Fibroblast of mammary gland (primary cell): ENCODE measurements around the gene RNF152.

Source experiments
- DNase-seq: peaks from one replicate; pipeline ENCODE4 v3.0.0-alpha.2; 2010; ENCODE audit warnings: low read depth
- H3K4me3 ChIP-seq: 2 replicates; pipeline ENCODE4 v1.5.1; 2011; ENCODE audit warnings: low read depth, mild to moderate bottlenecking, low read length, moderate library complexity; ENCODE audit not compliant: control insufficient read depth
- CTCF ChIP-seq: conservative IDR thresholded peaks from 2 replicates; pipeline ENCODE4 v1.5.1; 2011; ENCODE audit warnings: low read depth, low read length, inconsistent platforms; ENCODE audit not compliant: control insufficient read depth, insufficient read depth

RNF152 gene

GRCh38 chr18:61889541-61889940, 3.3 kb downstream of the RNF152 start:
- H3K4me3 ChIP-seq, result no peak overlapping the region
- DNase-seq, result no peak
- no peak for TF ChIP-seq CTCF

GRCh38 chr18:61888622-61889021, 4.2 kb downstream of the RNF152 start:
- TF ChIP-seq CTCF, result no peak
- DNase-seq, result no peak
- H3K4me3 ChIP-seq, result no peak overlapping the region

GRCh38 chr18:61887838-61888237, 5.0 kb downstream of the RNF152 start:
- DNase-seq, result no peak
- H3K4me3 ChIP-seq, result no peak overlapping the region
- TF ChIP-seq CTCF, result no peak

GRCh38 chr18:61883547-61883946, 9.3 kb downstream of the RNF152 start:
- H3K4me3 ChIP-seq, result no peak overlapping the region
- no peak for DNase-seq
- TF ChIP-seq CTCF, result no peak

GRCh38 chr18:61882296-61883004, 10.4 kb downstream of the RNF152 start:
- no peak for TF ChIP-seq CTCF
- DNase-seq, result no peak
- H3K4me3 ChIP-seq, result no peak overlapping the region

- DNase-seq, result no peak
- H3K4me3 ChIP-seq, result no peak overlapping the region
- TF ChIP-seq CTCF, result no peak
Measured at GRCh38 chr18:61876899-61877298, 15.9 kb downstream of the RNF152 start.

- no peak for TF ChIP-seq CTCF
- DNase-seq, result peak; percentile 57
- no peak overlapping the region for H3K4me3 ChIP-seq
Measured at GRCh38 chr18:61870151-61870550, 22.7 kb downstream of the RNF152 start.
